HuH-7 (cell line): ENCODE data around the gene CD99.
"Not testable (repeated sequence)": the region's sequence is repeated elsewhere in the genome, so short reads cannot be mapped to it uniquely, and the experiment has no call there.

Experiments used
- DNase-seq: peaks from one replicate; pipeline ENCODE4 v3.0.0; 2011; ENCODE audit warnings: low spot score

Gene CD99

GRCh38 chrX:2727264-2727663 lies 36.2 kb downstream of the CD99 start:
- DNase-seq, result not testable (repeated sequence)

GRCh38 chrX:2732076-2732475 lies 41.0 kb downstream of the CD99 start:
- no peak for DNase-seq

DNA sequence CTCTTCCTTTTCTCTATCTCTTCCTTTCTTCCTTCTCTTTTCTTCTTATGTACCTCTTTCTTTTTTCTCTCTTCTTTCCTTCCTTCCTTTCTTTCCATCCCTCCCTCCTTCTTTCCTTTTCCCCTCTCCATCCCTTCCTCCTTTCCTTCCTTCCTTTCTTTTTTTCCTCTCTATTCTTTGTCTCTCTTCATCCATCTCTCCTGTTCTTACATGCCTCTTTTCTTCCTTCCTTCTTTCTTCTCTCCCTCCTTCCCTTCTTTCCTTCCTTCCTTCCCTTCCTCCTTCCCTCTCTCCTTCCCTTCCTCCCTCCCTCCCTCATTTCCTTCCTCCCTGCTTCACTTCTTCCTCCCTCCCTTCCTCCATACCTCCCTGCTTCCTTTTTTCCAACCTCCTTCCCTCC lies 41.6 kb downstream of the CD99 start:
- DNase-seq, result no peak

GRCh38 chrX:2733286-2733685 lies 42.2 kb downstream of the CD99 start:
- DNase-seq, result no peak

GRCh38 chrX:2735270-2735669 lies 44.2 kb downstream of the CD99 start:
- no peak for DNase-seq

DNA sequence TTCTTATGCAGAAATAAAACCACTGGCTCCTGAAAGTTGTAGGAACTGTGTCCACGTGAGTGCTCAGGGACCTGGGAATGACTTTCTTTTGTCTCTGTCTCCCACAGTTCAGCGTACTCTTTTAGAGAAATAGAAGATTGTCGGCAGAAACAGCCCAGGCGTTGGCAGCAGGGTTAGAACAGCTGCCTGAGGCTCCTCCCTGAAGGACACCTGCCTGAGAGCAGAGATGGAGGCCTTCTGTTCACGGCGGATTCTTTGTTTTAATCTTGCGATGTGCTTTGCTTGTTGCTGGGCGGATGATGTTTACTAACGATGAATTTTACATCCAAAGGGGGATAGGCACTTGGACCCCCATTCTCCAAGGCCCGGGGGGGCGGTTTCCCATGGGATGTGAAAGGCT lies 49.6 kb downstream of the CD99 start:
- DNase-seq, result no peak

DNA sequence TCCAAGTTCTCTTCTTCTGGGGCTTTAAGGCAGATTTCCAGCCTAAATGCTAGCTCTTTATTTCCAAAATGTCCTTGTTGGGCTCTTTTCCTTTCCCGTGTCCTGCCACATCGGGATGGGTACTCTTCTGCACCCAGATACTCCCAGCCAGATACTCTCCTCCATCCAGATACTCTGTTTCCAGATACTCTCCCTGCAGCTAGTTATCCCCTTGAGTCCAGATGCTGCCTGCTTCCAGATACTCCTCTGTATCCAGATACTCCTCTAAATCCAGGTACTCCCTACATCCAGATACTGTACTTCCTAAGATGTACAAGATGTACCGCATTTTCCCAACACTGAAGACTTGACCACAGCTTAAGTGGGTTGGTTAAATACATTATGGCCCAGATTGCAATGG lies 50.3 kb downstream of the CD99 start:
- no peak for DNase-seq

DNA sequence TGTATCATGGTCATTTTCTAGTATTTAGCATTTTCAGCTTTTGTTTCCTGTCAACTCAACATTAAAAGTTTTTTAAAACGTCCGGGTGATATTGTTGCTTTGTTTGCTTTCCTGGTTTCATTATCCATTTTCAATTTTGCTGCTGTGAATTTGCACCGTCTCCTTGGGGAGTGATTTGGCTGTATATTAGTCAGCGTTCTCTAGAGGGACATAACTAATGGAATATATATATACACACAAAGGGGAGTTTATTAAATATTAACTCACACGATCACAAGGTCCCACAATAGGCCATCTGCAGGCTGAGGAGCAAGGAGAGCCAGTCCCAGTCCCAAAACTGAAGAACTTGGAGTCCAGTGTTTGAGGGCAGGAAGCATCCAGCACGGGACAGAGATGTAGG lies 55.2 kb downstream of the CD99 start:
- DNase-seq, result not testable (repeated sequence)

- DNase-seq, result no peak
Measured at GRCh38 chrX:2748171-2748814, 57.2 kb downstream of the CD99 start.

DNA sequence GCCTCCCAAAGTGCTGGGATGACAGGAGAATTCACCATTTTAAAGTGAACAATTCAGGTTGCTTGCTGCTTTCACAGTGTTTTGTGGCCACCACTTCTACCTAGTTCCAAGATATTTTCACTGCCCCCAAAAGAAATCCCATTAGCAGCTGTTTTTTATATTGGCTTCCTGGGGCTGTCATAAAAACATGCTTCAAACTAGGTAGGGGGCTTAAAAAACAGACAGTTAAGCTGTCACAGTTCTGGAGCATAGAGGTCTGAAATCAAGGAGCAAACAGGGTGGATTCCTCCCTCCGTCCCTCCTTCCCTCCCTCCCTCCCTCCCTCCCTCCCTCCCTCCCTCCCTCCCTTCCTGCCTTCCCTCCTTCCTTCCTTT lies 57.7 kb downstream of the CD99 start:
- no peak for DNase-seq

GRCh38 chrX:2751291-2751690 lies 60.2 kb downstream of the CD99 start:
- no peak for DNase-seq

DNA sequence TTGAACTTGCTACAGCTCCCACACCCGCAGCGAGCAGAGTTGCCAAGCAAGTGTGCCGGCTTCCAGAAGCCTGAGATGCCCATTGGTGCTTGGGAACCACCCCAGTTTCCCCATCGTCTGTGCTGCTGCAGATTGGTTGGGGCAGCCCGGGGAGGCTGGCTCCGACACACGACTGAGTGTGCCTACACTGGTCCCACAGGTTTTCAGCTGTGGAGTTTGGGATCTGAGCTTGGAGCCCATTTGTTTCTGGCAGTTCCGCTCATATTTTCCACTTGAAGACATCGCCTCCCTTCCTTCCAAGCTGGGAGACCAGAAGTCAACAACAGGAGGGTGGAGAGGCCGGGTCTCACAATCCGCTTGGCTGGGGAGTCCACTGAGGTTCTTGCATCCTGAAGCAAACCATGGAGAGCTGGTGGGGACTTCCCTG lies 60.8 kb downstream of the CD99 start, which contains the start of gene XG:
Gene XG, plus strand, starts transcription at position 167 of the 427 bp plus-strand sequence. Its CDS starts 235 bp downstream, at position 402.
- not testable (repeated sequence) for DNase-seq

- not testable (repeated sequence) for DNase-seq
Measured at GRCh38 chrX:2752441-2752840, 61.3 kb downstream of the CD99 start.

DNA sequence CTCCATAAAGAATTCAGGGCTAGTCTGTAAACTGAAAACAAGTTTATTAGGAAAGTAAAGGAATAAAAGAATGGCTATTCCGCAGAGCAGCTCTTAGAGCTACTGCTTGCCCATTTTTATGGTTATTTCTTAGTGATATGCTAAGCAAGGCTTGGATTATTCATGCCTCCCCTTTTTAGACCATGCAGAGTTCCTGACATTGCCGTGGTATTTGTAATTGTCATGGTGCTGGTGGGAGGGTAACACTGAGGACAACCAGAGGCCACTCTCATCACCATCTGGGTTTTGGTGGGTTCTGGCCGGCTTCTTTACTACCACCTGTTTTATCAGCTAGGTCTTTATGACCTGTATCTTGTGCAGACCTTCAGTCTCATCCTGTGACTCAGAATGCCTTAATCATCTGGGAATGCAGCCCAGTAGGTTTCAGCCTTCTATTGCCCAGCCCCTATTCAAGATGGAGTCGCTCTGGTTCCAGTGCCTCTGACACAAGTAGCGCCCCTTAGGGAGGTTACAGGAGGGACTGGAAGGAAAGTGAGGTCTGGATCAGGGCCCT lies 64.1 kb downstream of the CD99 start:
- not testable (repeated sequence) for DNase-seq

GRCh38 chrX:2756548-2756947 lies 65.5 kb downstream of the CD99 start:
- no peak for DNase-seq

- no peak for DNase-seq
Measured at GRCh38 chrX:2761246-2761645, 70.2 kb downstream of the CD99 start.

- not testable (repeated sequence) for DNase-seq
Measured at GRCh38 chrX:2762671-2763070, 71.6 kb downstream of the CD99 start.

DNA sequence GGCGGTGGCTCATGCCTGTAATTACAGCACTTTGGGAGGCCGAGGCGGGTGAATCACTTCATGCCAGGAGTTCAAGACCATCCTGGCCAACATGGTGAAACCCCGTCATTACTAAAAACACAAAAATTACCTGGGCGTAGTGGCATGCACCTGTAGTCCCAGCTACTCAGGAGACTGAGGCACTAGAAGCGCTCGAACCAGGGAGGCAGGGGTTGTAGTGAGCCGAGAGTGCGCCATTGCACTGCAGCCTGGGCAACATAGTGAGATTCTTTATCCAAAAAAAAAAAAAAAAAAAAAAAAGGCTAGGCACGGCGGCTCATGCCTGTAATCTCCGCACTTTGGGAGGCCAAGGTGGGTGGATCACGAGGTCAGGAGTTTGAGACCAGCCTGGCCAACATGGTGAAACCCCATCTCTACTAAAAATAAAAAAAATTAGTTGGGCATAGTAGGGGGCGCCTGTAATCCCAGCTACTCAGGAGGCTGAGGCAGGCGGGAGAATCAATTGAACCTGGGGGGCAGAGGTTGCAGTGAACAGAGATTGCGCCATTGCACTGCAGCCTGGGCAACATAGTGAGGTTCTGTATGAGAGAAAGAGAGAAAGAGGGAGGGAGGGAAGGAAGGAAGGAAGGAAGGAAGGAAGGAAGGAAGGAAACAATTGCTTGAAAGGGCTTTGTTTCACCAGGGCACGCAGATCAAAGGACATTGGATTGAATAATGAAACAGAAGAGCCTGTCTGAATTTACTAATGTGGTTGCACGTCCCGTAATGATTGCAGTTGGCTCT lies 73.9 kb downstream of the CD99 start:
- not testable (repeated sequence) for DNase-seq

DNA sequence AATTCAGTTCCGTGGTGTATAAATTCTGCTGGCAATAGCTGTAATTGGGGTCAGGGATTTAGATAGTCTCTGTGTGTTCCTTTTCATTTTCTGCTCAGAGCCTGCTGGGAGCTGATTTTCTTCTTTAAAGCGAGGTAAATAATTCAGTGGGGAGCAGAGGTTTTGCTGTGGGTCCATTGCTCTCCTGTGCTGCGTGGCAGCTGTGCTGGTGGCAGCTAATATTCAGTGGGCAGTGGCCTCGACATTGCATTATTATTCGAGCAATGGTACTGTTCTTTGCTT lies 74.4 kb downstream of the CD99 start:
- DNase-seq, result no peak

DNA sequence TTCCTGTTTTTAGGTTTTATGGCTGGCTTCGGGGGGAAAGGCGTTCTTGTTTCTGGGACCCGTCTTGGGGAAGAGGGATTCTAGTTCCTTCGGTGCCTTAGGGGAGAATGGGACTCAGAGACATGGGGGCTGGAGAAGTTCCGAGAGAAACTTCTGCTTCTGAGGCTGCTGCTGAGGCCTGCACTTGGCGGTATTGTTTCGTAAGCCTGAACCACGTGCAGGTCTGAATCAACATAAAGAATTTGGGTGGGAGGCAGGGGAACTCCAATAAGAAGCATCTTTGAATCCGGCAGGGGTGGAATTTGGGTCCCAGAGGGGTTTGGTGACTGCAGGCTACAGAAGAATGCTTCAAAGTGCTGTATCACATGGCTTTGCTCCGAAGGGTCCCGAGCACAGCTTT lies 75.8 kb downstream of the CD99 start:
- DNase-seq, result no peak

DNA sequence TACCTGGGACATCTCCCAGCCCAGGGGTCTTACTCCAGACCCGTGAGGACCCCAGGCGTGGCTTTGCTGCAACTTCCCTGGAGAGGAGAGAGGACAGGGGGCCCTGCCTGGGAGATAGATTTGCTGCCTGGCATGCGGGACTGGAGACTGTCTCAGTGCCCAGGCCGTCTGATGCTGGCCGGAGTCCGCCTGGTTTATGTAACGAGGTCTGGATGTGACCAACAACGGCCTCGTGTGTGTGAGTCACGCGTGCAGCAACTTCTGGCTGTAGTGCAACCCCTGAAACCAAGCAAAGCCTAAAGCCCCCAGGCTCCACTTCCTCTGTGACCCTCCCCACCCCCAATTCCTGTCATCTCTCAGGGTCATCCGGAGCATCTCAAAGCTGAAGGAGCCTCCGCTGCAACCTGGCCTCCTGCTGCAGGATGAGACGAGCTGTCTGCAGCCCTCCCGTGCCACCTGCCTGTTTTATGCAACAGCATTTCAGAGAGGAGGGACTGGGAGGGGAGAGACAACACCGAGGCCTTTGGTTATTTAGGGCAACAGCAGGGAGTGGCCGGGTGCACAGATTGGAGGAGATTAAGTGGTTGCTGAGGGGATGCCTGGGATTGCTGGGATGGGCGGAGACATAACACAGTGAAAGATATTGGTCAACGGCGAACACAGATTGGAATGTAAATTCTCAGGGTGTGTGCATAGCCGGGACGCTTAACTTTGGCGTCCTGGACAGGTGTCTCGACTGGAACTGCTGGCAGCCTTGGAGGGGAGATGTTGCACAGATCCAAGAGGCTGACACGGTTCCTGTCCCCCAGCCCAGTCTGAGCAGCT lies 76.7 kb downstream of the CD99 start:
- peak; percentile 10 for DNase-seq

- DNase-seq, result no peak
Measured at GRCh38 chrX:2769615-2770014, 78.5 kb downstream of the CD99 start.
